ENCODE data around the gene KLC3.

GRCh38 chr19:45322311-45322710 is 18.2 kb upstream of the KLC3 start:
- TF ChIP-seq CTCF (IDR thresholded peaks at IDR 0.05; ENCODE audit: low read depth, low read length, poor library complexity, severe bottlenecking): no peak
- no peak for TF ChIP-seq EZH2phosphoT487 (IDR thresholded peaks at IDR 0.05; ENCODE audit: borderline replicate concordance, low read length)
